HL-60 (cell line): ENCODE data around the gene SMYD5.

Experiments used
- CTCF ChIP-seq: IDR thresholded peaks from one replicate; pipeline ENCODE4 v1.5.1; 2011; ENCODE audit warnings: low read length, control low read depth, inconsistent platforms; ENCODE audit not compliant: insufficient read depth
- POLR2AphosphoS5 ChIP-seq: IDR thresholded peaks from 2 replicates; pipeline ENCODE4 v1.6.1; 2012; ENCODE audit warnings: low read depth
- SPI1 ChIP-seq: IDR thresholded peaks from 2 replicates; pipeline ENCODE4 v1.6.1; 2012; ENCODE audit warnings: low read depth, mild to moderate bottlenecking, borderline replicate concordance
- TF ChIP-seq, protein P1 (sequence below): IDR thresholded peaks from 2 replicates; pipeline ENCODE4 v1.6.1; 2012; ENCODE audit warnings: low read depth; ENCODE audit not compliant: insufficient replicate concordance

DNA sequence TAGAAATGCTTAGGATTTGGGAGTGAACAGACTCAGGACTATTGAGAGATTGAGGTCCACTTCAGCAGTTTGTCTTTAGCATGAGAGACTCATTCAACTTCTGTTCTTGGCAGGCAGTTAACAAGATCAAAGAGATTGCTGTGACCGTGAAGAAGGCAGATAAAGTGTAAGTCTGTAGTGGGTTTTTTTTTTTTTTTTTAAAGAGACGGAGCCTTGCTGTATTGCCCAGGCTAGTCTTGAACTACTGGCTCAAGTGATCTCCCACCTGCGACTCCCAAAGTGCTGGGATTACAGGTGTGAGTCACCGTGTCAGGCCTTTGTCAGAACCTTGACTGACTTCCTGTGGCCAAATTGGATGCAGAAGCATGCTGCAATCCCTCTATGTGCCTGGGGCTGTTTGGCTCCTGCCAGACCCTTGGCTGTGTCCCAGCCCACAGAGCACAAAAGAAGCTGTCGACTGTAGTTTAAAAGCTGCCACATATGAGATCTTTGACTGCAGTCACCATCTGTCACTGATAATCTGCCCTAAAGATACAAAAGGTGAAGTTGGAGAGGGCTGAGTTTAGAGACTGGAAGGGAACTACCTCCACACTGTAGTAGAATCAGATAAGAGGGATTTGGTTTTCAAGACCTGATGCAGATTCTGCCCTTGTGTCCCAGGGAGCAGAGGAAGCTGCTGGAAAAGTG lies 30.0 kb downstream of the SMYD5 start:
- TF ChIP-seq CTCF: no peak
- TF ChIP-seq POLR2AphosphoS5: no peak
- TF ChIP-seq, protein P1, sequence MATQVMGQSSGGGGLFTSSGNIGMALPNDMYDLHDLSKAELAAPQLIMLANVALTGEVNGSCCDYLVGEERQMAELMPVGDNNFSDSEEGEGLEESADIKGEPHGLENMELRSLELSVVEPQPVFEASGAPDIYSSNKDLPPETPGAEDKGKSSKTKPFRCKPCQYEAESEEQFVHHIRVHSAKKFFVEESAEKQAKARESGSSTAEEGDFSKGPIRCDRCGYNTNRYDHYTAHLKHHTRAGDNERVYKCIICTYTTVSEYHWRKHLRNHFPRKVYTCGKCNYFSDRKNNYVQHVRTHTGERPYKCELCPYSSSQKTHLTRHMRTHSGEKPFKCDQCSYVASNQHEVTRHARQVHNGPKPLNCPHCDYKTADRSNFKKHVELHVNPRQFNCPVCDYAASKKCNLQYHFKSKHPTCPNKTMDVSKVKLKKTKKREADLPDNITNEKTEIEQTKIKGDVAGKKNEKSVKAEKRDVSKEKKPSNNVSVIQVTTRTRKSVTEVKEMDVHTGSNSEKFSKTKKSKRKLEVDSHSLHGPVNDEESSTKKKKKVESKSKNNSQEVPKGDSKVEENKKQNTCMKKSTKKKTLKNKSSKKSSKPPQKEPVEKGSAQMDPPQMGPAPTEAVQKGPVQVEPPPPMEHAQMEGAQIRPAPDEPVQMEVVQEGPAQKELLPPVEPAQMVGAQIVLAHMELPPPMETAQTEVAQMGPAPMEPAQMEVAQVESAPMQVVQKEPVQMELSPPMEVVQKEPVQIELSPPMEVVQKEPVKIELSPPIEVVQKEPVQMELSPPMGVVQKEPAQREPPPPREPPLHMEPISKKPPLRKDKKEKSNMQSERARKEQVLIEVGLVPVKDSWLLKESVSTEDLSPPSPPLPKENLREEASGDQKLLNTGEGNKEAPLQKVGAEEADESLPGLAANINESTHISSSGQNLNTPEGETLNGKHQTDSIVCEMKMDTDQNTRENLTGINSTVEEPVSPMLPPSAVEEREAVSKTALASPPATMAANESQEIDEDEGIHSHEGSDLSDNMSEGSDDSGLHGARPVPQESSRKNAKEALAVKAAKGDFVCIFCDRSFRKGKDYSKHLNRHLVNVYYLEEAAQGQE: no peak
- no peak for TF ChIP-seq SPI1
